Endothelial cell of umbilical vein (primary cell): ENCODE results near the gene TGFBR3. TPM values are rescaled to one million over a fixed set of nuclear protein-coding genes. Genes with fewer than 3 reads are reported as not detected.

Experiments
- BruUV-seq: library from RNA; stranded (reverse); fragments of 400-500 nt; replicated peaks from 2 replicates; lab custom pipeline; 2021; lab: Mats Ljungman, UMichigan
- CTCF ChIA-PET: fragments of 300-600, 350-600 bp; sonication (Branson Sonifier 250); formaldehyde crosslinking; loops from one replicate; lab custom pipeline; 2021; ENCODE audit warnings: antibody characterized with exemption, inconsistent platforms; lab: Charles Lee
- POLR2A ChIA-PET: fragments of 300-600, 350-600 bp; sonication (Branson Sonifier 250); formaldehyde crosslinking; loops from one replicate; lab custom pipeline; 2021; ENCODE audit warnings: antibody characterized with exemption, inconsistent platforms; lab: Charles Lee
- DNase-seq: peaks from one replicate; pipeline ENCODE4 v3.0.0-alpha.2; 2011; ENCODE audit warnings: low read depth, low spot score
- FAIRE-seq: peaks from 2 replicates; lab custom pipeline; 2011; peaks lifted over from hg19 to GRCh38; lab: Jason Lieb, UNC
- H2AFZ ChIP-seq: 2 replicates; pipeline ENCODE4 v1.6.0; 2012; ENCODE audit warnings: low read depth, low read length, control low read depth, inconsistent platforms
- H3K27ac ChIP-seq: 2 replicates; pipeline ENCODE4 v1.5.1; 2011; ENCODE audit warnings: low read depth, mild to moderate bottlenecking, control low read depth, low read length, moderate library complexity; ENCODE audit not compliant: insufficient read depth
- H3K27me3 ChIP-seq, 2 experiments: 2 replicates each; pipeline versions ENCODE4 v1.6.0 to v1.6.1; 2011; ENCODE audit warnings: low read length in 2 of 2, mixed read lengths in 1 of 2; ENCODE audit not compliant: control insufficient read depth in 2 of 2, insufficient read depth in 2 of 2
- H3K36me3 ChIP-seq, 2 experiments: 2 replicates in 1 of 2; 3 replicates in 1 of 2; pipeline ENCODE4 v1.5.1; 2011; ENCODE audit warnings: low read length in 2 of 2, mild to moderate bottlenecking in 1 of 2, moderate library complexity in 1 of 2; ENCODE audit not compliant: control insufficient read depth in 2 of 2, insufficient read depth in 2 of 2; ENCODE audit errors: extremely low read depth in 1 of 2
- H3K4me1 ChIP-seq: 3 replicates; pipeline ENCODE4 v1.5.1; 2011; ENCODE audit warnings: mild to moderate bottlenecking, low read length; ENCODE audit not compliant: control insufficient read depth, insufficient read depth; ENCODE audit errors: extremely low read depth
- H3K4me2 ChIP-seq: 2 replicates; pipeline ENCODE4 v1.6.1; 2011; ENCODE audit warnings: low read length, control low read depth, mixed read lengths; ENCODE audit not compliant: insufficient read depth
- H3K4me3 ChIP-seq, 3 experiments: fragments of 200-600 bp in 1 of 3; sonication (generic), shearing (Covaris generic) in 1 of 3; replicated peaks in 1 of 3; 2 replicates each; pipeline ENCODE4 v1.5.1; 2011 to 2016; ENCODE audit warnings: control low read depth in 3 of 3, low read length in 3 of 3, mild to moderate bottlenecking in 2 of 3, inconsistent platforms in 1 of 3, low read depth in 1 of 3, moderate library complexity in 1 of 3; ENCODE audit not compliant: insufficient read depth in 1 of 3
- H3K79me2 ChIP-seq: 2 replicates; pipeline ENCODE4 v1.6.0; 2012; ENCODE audit warnings: low read length, inconsistent platforms; ENCODE audit not compliant: control insufficient read depth, insufficient read depth
- H3K9ac ChIP-seq: replicated peaks from 2 replicates; pipeline ENCODE3; 2011; ENCODE audit warnings: low read length, control low read depth; ENCODE audit not compliant: insufficient read depth; ENCODE audit errors: extremely low read depth
- H3K9me1 ChIP-seq: replicated peaks from 3 replicates; pipeline ENCODE4 v1.6.0; 2011; ENCODE audit warnings: mild to moderate bottlenecking, low read length; ENCODE audit not compliant: control insufficient read depth, insufficient read depth; ENCODE audit errors: extremely low read depth
- H3K9me3 ChIP-seq: replicated peaks from 2 replicates; pipeline ENCODE4 v1.5.1; 2012; ENCODE audit warnings: low read length, inconsistent platforms; ENCODE audit not compliant: control insufficient read depth, insufficient read depth
- H4K20me1 ChIP-seq: replicated peaks from 2 replicates; pipeline ENCODE3; 2011; ENCODE audit warnings: mild to moderate bottlenecking, low read length; ENCODE audit not compliant: control insufficient read depth, insufficient read depth; ENCODE audit errors: extremely low read depth
- EZH2 ChIP-seq: IDR thresholded peaks from 2 replicates; pipeline ENCODE4 v1.6.1; 2012; ENCODE audit warnings: borderline replicate concordance, low read depth, mild to moderate bottlenecking, moderate library complexity, low read length, inconsistent platforms; ENCODE audit not compliant: severe bottlenecking
- FOS ChIP-seq: IDR thresholded peaks from 2 replicates; pipeline ENCODE4 v1.6.1; 2011; ENCODE audit warnings: mild to moderate bottlenecking, low read length, moderate library complexity, borderline replicate concordance; ENCODE audit not compliant: insufficient read depth
- GATA2 ChIP-seq: IDR thresholded peaks from 2 replicates; pipeline ENCODE4 v1.7.0; 2011; ENCODE audit warnings: low read depth, mild to moderate bottlenecking, moderate library complexity, mixed read lengths, low read length; ENCODE audit not compliant: insufficient read length, insufficient read depth
- JUN ChIP-seq: IDR thresholded peaks from 2 replicates; pipeline ENCODE4 v1.6.1; 2011; ENCODE audit warnings: borderline replicate concordance, low read depth; ENCODE audit not compliant: insufficient read length, insufficient read depth
- MYC ChIP-seq: IDR thresholded peaks from one replicate; pipeline ENCODE4 v1.6.1; 2011; ENCODE audit warnings: mild to moderate bottlenecking, low read depth, low read length
- POLR2A ChIP-seq: IDR thresholded peaks from 2 replicates; pipeline ENCODE4 v1.6.1; 2012; ENCODE audit warnings: low read depth, mild to moderate bottlenecking, control low read depth, low read length
- POLR2AphosphoS5 ChIP-seq: IDR thresholded peaks from 2 replicates; pipeline ENCODE4 v1.6.1; 2012; ENCODE audit warnings: low read depth, mild to moderate bottlenecking, control low read depth, low read length, moderate library complexity; ENCODE audit not compliant: insufficient read depth
- dilution Hi-C: fragments of 300-500 bp; cut with MboI; formaldehyde crosslinking; loops from one replicate; pipeline ENCODE4 v1.15.0; 2019; ENCODE audit warnings: low sequenced_read_pairs; ENCODE audit not compliant: extremely low pct_ligation_motif_present
- intact Hi-C: fragments of 100-400 bp; cut with micrococcal nuclease; formaldehyde crosslinking; loops from one replicate; pipeline ENCODE4 v1.10.0; 2022
- polyA plus RNA-seq, 4 experiments: library from polyadenylated mRNA; depleted of rRNA in 3 of 4; stranded (reverse) in 3 of 4; unstranded in 1 of 4; fragments of >200 nt; gene quantifications; 2 replicates each; pipeline versions ENCODE4 v1.2.1 to v1.2.3, GENCODE V29; 2011 to 2012; ENCODE audit warnings: missing spikeins in 1 of 4
- total RNA-seq: library from RNA; stranded (reverse); gene quantifications from 2 replicates; pipeline ENCODE4 v1.2.3, GENCODE V29; 2021
- TF ChIP-seq, protein P1 (sequence below), 2 donors: IDR thresholded peaks; 1 replicate in 1 of 2; 2 replicates in 1 of 2; pipeline ENCODE4 v1.5.1; 2011; ENCODE audit warnings: low read length in 2 of 2, mild to moderate bottlenecking in 2 of 2, moderate library complexity in 2 of 2, control low read depth in 1 of 2, inconsistent platforms in 1 of 2, low read depth in 1 of 2; ENCODE audit not compliant: insufficient read depth in 1 of 2; ENCODE audit errors: extremely low read depth in 1 of 2
- TF ChIP-seq, protein P2 (sequence below): IDR thresholded peaks from 2 replicates; pipeline ENCODE4 v1.6.1; 2011; ENCODE audit not compliant: insufficient read depth, insufficient read length

The TGFBR3 gene
- total and polyA plus RNA-seq, 2 donors (not counting 3 experiments of a cell fraction or from before 2014, with no cell fraction given): 8.0 to 13.4 TPM

DNA sequence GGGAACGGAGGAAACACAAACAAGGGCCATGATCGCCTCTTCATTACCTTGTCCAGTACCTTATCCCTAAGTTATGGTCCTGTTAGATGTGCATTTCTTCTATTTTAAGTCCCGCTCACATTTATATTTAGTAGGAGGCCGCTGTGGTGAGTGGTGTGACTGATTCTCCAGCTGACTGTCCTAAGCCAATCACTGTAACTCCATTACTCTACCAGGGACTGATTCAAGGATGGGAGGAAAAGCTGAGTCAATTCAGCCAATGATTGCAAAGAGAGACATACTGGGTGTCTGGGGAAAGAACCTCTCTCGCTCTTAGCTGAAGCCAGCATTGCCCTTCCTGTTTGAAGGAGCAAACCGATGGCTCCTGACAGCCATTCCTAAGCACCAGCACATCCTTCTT lies 59.7 kb downstream of the TGFBR3 start:
- H3K27ac ChIP-seq: no peak overlapping the region
- H3K27me3 ChIP-seq: no peaks in the 10 kb centered on the region
- peaks cover 4% of the 10 kb centered on the region for H3K4me1 ChIP-seq
- FAIRE-seq (no peak), DNase-seq (no peak)
- no peak overlapping the region for H3K4me2 ChIP-seq
- no peaks in the 10 kb centered on the region for H3K36me3 ChIP-seq
- H4K20me1 ChIP-seq: no peaks in the 10 kb centered on the region
- POLR2A ChIA-PET: no interaction called here
- H3K79me2 ChIP-seq: no peaks in the 10 kb centered on the region
- H3K9me1 ChIP-seq: no peaks in the 10 kb centered on the region
- intact Hi-C loops: no loop called here
- CTCF ChIA-PET: interaction anchor here (1.2 kb wide), 1 partner anchor 57 kb away, joined by 4 read pairs; no protein-coding TSS in a partner anchor
- H3K9me3 ChIP-seq: no peaks in the 10 kb centered on the region
- H3K4me3 ChIP-seq: no peak overlapping the region
- TF ChIP-seq FOS: no peak
- TF ChIP-seq, protein P1, sequence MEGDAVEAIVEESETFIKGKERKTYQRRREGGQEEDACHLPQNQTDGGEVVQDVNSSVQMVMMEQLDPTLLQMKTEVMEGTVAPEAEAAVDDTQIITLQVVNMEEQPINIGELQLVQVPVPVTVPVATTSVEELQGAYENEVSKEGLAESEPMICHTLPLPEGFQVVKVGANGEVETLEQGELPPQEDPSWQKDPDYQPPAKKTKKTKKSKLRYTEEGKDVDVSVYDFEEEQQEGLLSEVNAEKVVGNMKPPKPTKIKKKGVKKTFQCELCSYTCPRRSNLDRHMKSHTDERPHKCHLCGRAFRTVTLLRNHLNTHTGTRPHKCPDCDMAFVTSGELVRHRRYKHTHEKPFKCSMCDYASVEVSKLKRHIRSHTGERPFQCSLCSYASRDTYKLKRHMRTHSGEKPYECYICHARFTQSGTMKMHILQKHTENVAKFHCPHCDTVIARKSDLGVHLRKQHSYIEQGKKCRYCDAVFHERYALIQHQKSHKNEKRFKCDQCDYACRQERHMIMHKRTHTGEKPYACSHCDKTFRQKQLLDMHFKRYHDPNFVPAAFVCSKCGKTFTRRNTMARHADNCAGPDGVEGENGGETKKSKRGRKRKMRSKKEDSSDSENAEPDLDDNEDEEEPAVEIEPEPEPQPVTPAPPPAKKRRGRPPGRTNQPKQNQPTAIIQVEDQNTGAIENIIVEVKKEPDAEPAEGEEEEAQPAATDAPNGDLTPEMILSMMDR (IDR thresholded peaks at IDR 0.05; ENCODE audit: extremely low read depth in 1 of 2, insufficient read depth in 1 of 2, low read depth in 1 of 2, low read length in 2 of 2): no peak
- no peak for TF ChIP-seq POLR2A
- no peak for TF ChIP-seq GATA2
- no peak for TF ChIP-seq JUN
- TF ChIP-seq, protein P2, sequence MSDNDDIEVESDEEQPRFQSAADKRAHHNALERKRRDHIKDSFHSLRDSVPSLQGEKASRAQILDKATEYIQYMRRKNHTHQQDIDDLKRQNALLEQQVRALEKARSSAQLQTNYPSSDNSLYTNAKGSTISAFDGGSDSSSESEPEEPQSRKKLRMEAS: no peak
- TF ChIP-seq EZH2: no peak
- no peak for TF ChIP-seq MYC
- no peak for TF ChIP-seq POLR2AphosphoS5
- dilution Hi-C loops: no loop called here
- H3K9ac ChIP-seq: no peak overlapping the region
- no peak overlapping the region for H2AFZ ChIP-seq
- no TSS peak for BruUV-seq
